ENCODE measurements around the gene LAMC2.
A peak's percentile ranks its signal among the peaks of the same experiment; 100 is the strongest.

Gene LAMC2

GRCh38 chr1:183228347-183229220, 42.5 kb downstream of the LAMC2 start:
- peaks cover 30% of the 10 kb centered on the region for H3K4me1 ChIP-seq (ENCODE audit: insufficient read depth, poor library complexity, severe bottlenecking)
- ATAC-seq (ENCODE audit: low read depth): no peak
- no peak overlapping the region for H3K4me3 ChIP-seq (ENCODE audit: severe bottlenecking)
- H3K9me3 ChIP-seq (ENCODE audit: severe bottlenecking): no peaks in the 10 kb centered on the region
- TF ChIP-seq CTCF (IDR thresholded peaks at IDR 0.05; ENCODE audit: poor library complexity, severe bottlenecking): peak; percentile 22
- peaks cover 98% of the 10 kb centered on the region for H3K36me3 ChIP-seq (ENCODE audit: low read depth)
- no peak for DNase-seq (ENCODE audit: low spot score)
- no peaks in the 10 kb centered on the region for H3K27me3 ChIP-seq (ENCODE audit: insufficient read depth, poor library complexity, severe bottlenecking)
- H3K27ac ChIP-seq (ENCODE audit: poor library complexity, severe bottlenecking): peak overlapping the region; percentile 72

- Histone ChIP-seq H3K4me3 (ENCODE audit: severe bottlenecking) (no peak overlapping the region), H3K9me3 (ENCODE audit: severe bottlenecking) (no peaks in the 10 kb centered on the region), H3K27ac (ENCODE audit: poor library complexity, severe bottlenecking) (peak overlapping the region; percentile 72), H3K36me3 (ENCODE audit: low read depth) (peaks cover 90% of the 10 kb centered on the region), H3K4me1 (ENCODE audit: insufficient read depth, poor library complexity, severe bottlenecking) (peaks cover 46% of the 10 kb centered on the region), H3K27me3 (ENCODE audit: insufficient read depth, poor library complexity, severe bottlenecking) (no peaks in the 10 kb centered on the region)
- DNase-seq (ENCODE audit: low spot score) (no peak), ATAC-seq (ENCODE audit: low read depth) (peak; percentile 21; the same call in 1 of the 3 replicates)
- no peak for TF ChIP-seq CTCF (IDR thresholded peaks at IDR 0.05; ENCODE audit: poor library complexity, severe bottlenecking)
These were observed 44.3 kb downstream of the LAMC2 start for GRCh38 chr1:183230413-183230812.

GRCh38 chr1:183231545-183231944, 45.5 kb downstream of the LAMC2 start:
- Histone ChIP-seq H3K27ac (ENCODE audit: poor library complexity, severe bottlenecking) (peak overlapping the region; percentile 72), H3K4me1 (ENCODE audit: insufficient read depth, poor library complexity, severe bottlenecking) (peaks cover 47% of the 10 kb centered on the region), H3K27me3 (ENCODE audit: insufficient read depth, poor library complexity, severe bottlenecking) (no peaks in the 10 kb centered on the region), H3K4me3 (ENCODE audit: severe bottlenecking) (no peak overlapping the region), H3K9me3 (ENCODE audit: severe bottlenecking) (no peaks in the 10 kb centered on the region), H3K36me3 (ENCODE audit: low read depth) (peaks cover 90% of the 10 kb centered on the region)
- DNase-seq (ENCODE audit: low spot score) (no peak), ATAC-seq (ENCODE audit: low read depth) (no peak)
- no peak for TF ChIP-seq CTCF (IDR thresholded peaks at IDR 0.05; ENCODE audit: poor library complexity, severe bottlenecking)

- ATAC-seq (ENCODE audit: low read depth) (no peak), DNase-seq (ENCODE audit: low spot score) (no peak)
- peaks cover 49% of the 10 kb centered on the region for H3K4me1 ChIP-seq (ENCODE audit: insufficient read depth, poor library complexity, severe bottlenecking)
- no peak overlapping the region for H3K4me3 ChIP-seq (ENCODE audit: severe bottlenecking)
- no peak for TF ChIP-seq CTCF (IDR thresholded peaks at IDR 0.05; ENCODE audit: poor library complexity, severe bottlenecking)
- H3K27me3 ChIP-seq (ENCODE audit: insufficient read depth, poor library complexity, severe bottlenecking): no peaks in the 10 kb centered on the region
- peaks cover 90% of the 10 kb centered on the region for H3K36me3 ChIP-seq (ENCODE audit: low read depth)
- peak overlapping the region; percentile 72 for H3K27ac ChIP-seq (ENCODE audit: poor library complexity, severe bottlenecking)
- H3K9me3 ChIP-seq (ENCODE audit: severe bottlenecking): no peaks in the 10 kb centered on the region
These were observed 47.0 kb downstream of the LAMC2 start for GRCh38 chr1:183233113-183233512.

All from RWPE2 (cell line).